Heart left ventricle (tissue), 16 donors: Measurements from ENCODE around the gene LMF1. TPM values are rescaled to one million over a fixed set of nuclear protein-coding genes. Genes with fewer than 3 reads are reported as not detected.
A peak's percentile ranks its signal among the peaks of the same experiment; 100 is the strongest.

Source experiments
- ATAC-seq, 4 donors: fragments of 200-7000 bp; cut with Tn5 transposase; one replicate each; pipeline ENCODE4 v1.9.1; 2020 to 2022; ENCODE audit warnings: moderate library complexity in 4 of 4, mild to moderate bottlenecking in 3 of 4, moderate number of reproducible peaks in 1 of 4
- DNase-seq, 5 donors: peaks; one replicate each; pipeline ENCODE4 v3.0.0-alpha.2; 2020
- H3K27ac ChIP-seq, 12 donors: fragments of 200-600 bp; sonication (generic) in 4 of 12; one replicate each; pipeline versions ENCODE4 v1.5.0 to v1.8.0; 2016 to 2022; ENCODE audit warnings: mild to moderate bottlenecking in 2 of 12
- H3K27me3 ChIP-seq, 9 donors: fragments of 200-600 bp; sonication (generic) in 2 of 9; one replicate each; pipeline versions ENCODE4 v1.5.1 to v1.8.0; 2016 to 2022; ENCODE audit warnings: mild to moderate bottlenecking in 3 of 9
- H3K36me3 ChIP-seq, 9 donors: fragments of 200-600 bp; sonication (generic) in 2 of 9; one replicate each; pipeline versions ENCODE4 v1.5.0 to v1.8.0; 2018 to 2022; ENCODE audit warnings: mild to moderate bottlenecking in 2 of 9
- H3K4me1 ChIP-seq, 12 donors: fragments of 200-600 bp; sonication (generic) in 4 of 12; one replicate each; pipeline versions ENCODE4 v1.5.0 to v1.8.0; 2016 to 2022; ENCODE audit warnings: mild to moderate bottlenecking in 3 of 12
- H3K4me3 ChIP-seq, 12 donors: fragments of 200-600 bp; sonication (generic) in 4 of 12; one replicate each; pipeline versions ENCODE4 v1.5.0 to v1.8.0; 2017 to 2022; ENCODE audit warnings: mild to moderate bottlenecking in 9 of 12, moderate library complexity in 4 of 12
- H3K9me3 ChIP-seq, 12 donors: fragments of 200-600 bp; sonication (generic) in 4 of 12; one replicate each; pipeline versions ENCODE4 v1.5.0 to v1.8.0; 2016 to 2022; ENCODE audit warnings: mild to moderate bottlenecking in 1 of 12
- CTCF ChIP-seq, 12 donors: fragments of 200-600 bp; sonication (generic) in 4 of 12; IDR thresholded peaks; one replicate each; pipeline versions ENCODE4 v1.5.0 to v1.8.0; 2018 to 2022; ENCODE audit warnings: antibody characterized with exemption in 12 of 12, mild to moderate bottlenecking in 5 of 12
- POLR2A ChIP-seq, 2 donors: fragments of 450-650 bp; IDR thresholded peaks; one replicate each; pipeline ENCODE4 v1.6.1; 2017; ENCODE audit warnings: antibody characterized with exemption in 2 of 2, mild to moderate bottlenecking in 2 of 2, moderate library complexity in 2 of 2
- WGBS, 4 donors: extraction: QIAGEN DNeasy Blood & Tissue Kit in 2 of 4; methylation state at CpG; one replicate each; pipeline versions ENCODE4 v1.1.5 to v1.1.7; 2013 to 2018; 5-methylcytosine and 5-hydroxymethylcytosine counted together
- intact Hi-C, 10 donors: fragments of 100-400 bp; cut with DNase I; formaldehyde crosslinking; loops; one replicate each; pipeline versions ENCODE4 v1.11.1 to v1.14.2; 2022
- polyA plus RNA-seq, 2 donors: library from polyadenylated mRNA; stranded (reverse); fragments of 200-250 nt; gene quantifications; one replicate each; pipeline ENCODE4 v1.2.3, GENCODE V29; 2013
- total RNA-seq, 9 donors: library from RNA; depleted of rRNA in 2 of 9; stranded (reverse); fragments of >200 nt in 2 of 9; fragmentation: NEBNext Ultra II Directional in 3 of 9; extraction: Animal tissue kit (Norgen Biotek cat#: 25700) in 3 of 9; gene quantifications; one replicate each; pipeline versions ENCODE4 v1.1.0 to v1.2.4, GENCODE V29; 2016 to 2023
- donor health status: ischemic (EF 13 %, LVEDD 7.1; RV severe dilation, severe dysfunction).
- donor health status: healthy with polysubstance abuse.
- donor health status: DM: no; HTN: yes; CAD: no.
- donor health status: DM: no; HTN: no; CAD: no.
- donor health status: ischemic (EF 25% LVEDD 6.9; RV normal size, moderate dysfunction).
- donor health status: ischemic (EF 25% LVEDD 5.7; RV mildly dilated, moderate dysfunction).
- donor health status: healthy.
- donor health status: DM: yes; HTN: yes; CAD: no.
- donor health status: ischemic (EF 35%, LVEDD 5.7; RV mildly dilated, moderate dysfunction).
- donor health status: nonischemic (EF 11% LVEDD 7.7; RV severe dilation, severe dysfunction).
- donor health status: DM: yes; HTN: yes; CAD: no.
- donor health status: PGD.
- donor health status: ischemic (EF 29% LVEDD 5.4; RV normal size, mild dysfunction).
- donor health status: nonischemic (EF 23%, LVEDD 6.1; RV moderate dilation, normal function).

The LMF1 gene
- total and polyA plus RNA-seq, 11 donors: 4.3 to 19.2 (median 7.1) TPM

GRCh38 chr16:818592-818991 is 152.2 kb downstream of the LMF1 start:
- no peak overlapping the region for H3K4me3 ChIP-seq
- H3K27me3 ChIP-seq: peaks cover 8 to 81% (median 41%) of the 10 kb centered on the region in 9 donors
- H3K27ac ChIP-seq: no peak overlapping the region
- ATAC-seq: peak in 1 of 4 donors; percentile 27
- no peaks in the 10 kb centered on the region for H3K9me3 ChIP-seq
- intact Hi-C loops: loop anchor here in 1 of 10 donors (10.0 kb wide), 2 partner anchors 276 to 376 kb away; partner anchors contain the start of gene C1QTNF8
- no peaks in the 10 kb centered on the region for H3K36me3 ChIP-seq
- no peak for TF ChIP-seq CTCF (IDR thresholded peaks at IDR 0.05)
- no peak for TF ChIP-seq POLR2A (IDR thresholded peaks at IDR 0.05)
- DNase-seq: no peak
- peaks cover 0 to 14% (median 0%) of the 10 kb centered on the region in 12 donors for H3K4me1 ChIP-seq
- WGBS, 4 donors: 64 to 93% (median 75%) methylated on average over 2 of the region's 2 CpGs

GRCh38 chr16:818132-818531 is 152.7 kb downstream of the LMF1 start:
- intact Hi-C loops: loop anchor here in 1 of 10 donors (10.0 kb wide), 2 partner anchors 277 to 377 kb away; partner anchors contain the start of gene C1QTNF8
- H3K27me3 ChIP-seq: peaks cover 12 to 81% (median 41%) of the 10 kb centered on the region in 9 donors
- H3K27ac ChIP-seq: no peak overlapping the region
- no peaks in the 10 kb centered on the region for H3K9me3 ChIP-seq
- no peak for DNase-seq
- H3K4me1 ChIP-seq: peaks cover 0 to 19% (median 0%) of the 10 kb centered on the region in 12 donors
- no peak overlapping the region for H3K4me3 ChIP-seq
- no peaks in the 10 kb centered on the region for H3K36me3 ChIP-seq
- WGBS, 4 donors: 75 to 86% (median 76%) methylated on average over 8 of the region's 8 CpGs
- ATAC-seq: no peak
- no peak for TF ChIP-seq POLR2A (IDR thresholded peaks at IDR 0.05)
- TF ChIP-seq CTCF (IDR thresholded peaks at IDR 0.05): no peak

GRCh38 chr16:817001-817906 is 153.5 kb downstream of the LMF1 start:
- WGBS, 4 donors: 33 to 70% (median 57%) methylated on average over 49 to 71 of the region's 71 CpGs
- TF ChIP-seq CTCF (IDR thresholded peaks at IDR 0.05) (no peak), POLR2A (IDR thresholded peaks at IDR 0.05) (no peak)
- H3K36me3 ChIP-seq: no peaks in the 10 kb centered on the region
- DNase-seq: no peak
- H3K9me3 ChIP-seq: peaks cover 0 to 5% (median 0%) of the 10 kb centered on the region in 12 donors
- H3K4me1 ChIP-seq: peaks cover 0 to 20% (median 0%) of the 10 kb centered on the region in 12 donors
- H3K4me3 ChIP-seq: no peak overlapping the region
- no peak overlapping the region for H3K27ac ChIP-seq
- intact Hi-C loops: loop anchor here in 2 of 10 donors (2.0 to 10.0 kb wide), 3 partner anchors 238 to 378 kb away; partner anchors contain the start of gene C1QTNF8 (in 1 of the 2)
- no peak for ATAC-seq
- peaks cover 13 to 82% (median 38%) of the 10 kb centered on the region in 9 donors for H3K27me3 ChIP-seq

GRCh38 chr16:815861-816260 is 154.9 kb downstream of the LMF1 start:
- Histone ChIP-seq H3K27ac (no peak overlapping the region), H3K4me3 (no peak overlapping the region), H3K27me3 (peaks cover 10 to 88% (median 31%) of the 10 kb centered on the region in 9 donors), H3K9me3 (peaks cover 0 to 8% (median 0%) of the 10 kb centered on the region in 12 donors), H3K36me3 (no peaks in the 10 kb centered on the region), H3K4me1 (peaks cover 0 to 20% (median 0%) of the 10 kb centered on the region in 12 donors)
- TF ChIP-seq CTCF (IDR thresholded peaks at IDR 0.05) (no peak), POLR2A (IDR thresholded peaks at IDR 0.05) (no peak)
- DNase-seq (no peak), ATAC-seq (no peak)
- intact Hi-C loops: loop anchor here in 5 of 10 donors (2.0 to 10.0 kb wide), 3 partner anchors 239 to 379 kb away; partner anchors contain the start of gene C1QTNF8 (in 1 of the 5)
- WGBS, 4 donors: 85 to 92% (median 91%) methylated on average over 14 to 15 of the region's 15 CpGs
